Astrocyte of the spinal cord (primary cell): ENCODE data around the gene BCL2L13.

Experiments
- DNase-seq: peaks from one replicate; pipeline ENCODE4 v3.0.0; 2011; ENCODE audit warnings: low read depth, low spot score
- H3K4me3 ChIP-seq: 2 replicates; pipeline ENCODE4 v1.5.1; 2011; ENCODE audit warnings: low read depth, mild to moderate bottlenecking, low read length, moderate library complexity
- in situ Hi-C: cut with HindIII; loops from 2 replicates; pipeline ENCODE4 v1.10.0; 2017; ENCODE audit warnings: low sequenced_read_pairs
- TF ChIP-seq, protein P1 (sequence below): IDR thresholded peaks from 2 replicates; pipeline ENCODE4 v1.5.1; 2012; ENCODE audit warnings: low read depth, mild to moderate bottlenecking, low read length, inconsistent platforms

BCL2L13 gene

GRCh38 chr22:17772958-17773605 lies 134.5 kb downstream of the BCL2L13 start:
- DNase-seq, result peak; percentile 25
- H3K4me3 ChIP-seq, result peak overlapping the region; percentile 61
- TF ChIP-seq, protein P1, sequence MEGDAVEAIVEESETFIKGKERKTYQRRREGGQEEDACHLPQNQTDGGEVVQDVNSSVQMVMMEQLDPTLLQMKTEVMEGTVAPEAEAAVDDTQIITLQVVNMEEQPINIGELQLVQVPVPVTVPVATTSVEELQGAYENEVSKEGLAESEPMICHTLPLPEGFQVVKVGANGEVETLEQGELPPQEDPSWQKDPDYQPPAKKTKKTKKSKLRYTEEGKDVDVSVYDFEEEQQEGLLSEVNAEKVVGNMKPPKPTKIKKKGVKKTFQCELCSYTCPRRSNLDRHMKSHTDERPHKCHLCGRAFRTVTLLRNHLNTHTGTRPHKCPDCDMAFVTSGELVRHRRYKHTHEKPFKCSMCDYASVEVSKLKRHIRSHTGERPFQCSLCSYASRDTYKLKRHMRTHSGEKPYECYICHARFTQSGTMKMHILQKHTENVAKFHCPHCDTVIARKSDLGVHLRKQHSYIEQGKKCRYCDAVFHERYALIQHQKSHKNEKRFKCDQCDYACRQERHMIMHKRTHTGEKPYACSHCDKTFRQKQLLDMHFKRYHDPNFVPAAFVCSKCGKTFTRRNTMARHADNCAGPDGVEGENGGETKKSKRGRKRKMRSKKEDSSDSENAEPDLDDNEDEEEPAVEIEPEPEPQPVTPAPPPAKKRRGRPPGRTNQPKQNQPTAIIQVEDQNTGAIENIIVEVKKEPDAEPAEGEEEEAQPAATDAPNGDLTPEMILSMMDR, result no peak
- in situ Hi-C loops, result no loop called here

- TF ChIP-seq, protein P1, result no peak
- in situ Hi-C loops, result no loop called here
These were observed 135.1 kb downstream of the BCL2L13 start for GRCh38 chr22:17773606-17774205.

GRCh38 chr22:17774206-17774925 lies 135.8 kb downstream of the BCL2L13 start, which contains the start of gene BID:
Gene BID, minus strand, starts transcription at chr22:17774469. Its CDS starts 24,353 bp downstream, at chr22:17750116.
- TF ChIP-seq, protein P1, result no peak
- peak within 1 kb of the TSS; percentile 61 for H3K4me3 ChIP-seq
- in situ Hi-C loops, result no loop called here
- no peak for DNase-seq

More at GRCh38 chr22:17773606-17774205, 135.1 kb downstream of the BCL2L13 start:
- DNase-seq, result peak; percentile 30
- peak overlapping the region; percentile 61 for H3K4me3 ChIP-seq

DNA sequence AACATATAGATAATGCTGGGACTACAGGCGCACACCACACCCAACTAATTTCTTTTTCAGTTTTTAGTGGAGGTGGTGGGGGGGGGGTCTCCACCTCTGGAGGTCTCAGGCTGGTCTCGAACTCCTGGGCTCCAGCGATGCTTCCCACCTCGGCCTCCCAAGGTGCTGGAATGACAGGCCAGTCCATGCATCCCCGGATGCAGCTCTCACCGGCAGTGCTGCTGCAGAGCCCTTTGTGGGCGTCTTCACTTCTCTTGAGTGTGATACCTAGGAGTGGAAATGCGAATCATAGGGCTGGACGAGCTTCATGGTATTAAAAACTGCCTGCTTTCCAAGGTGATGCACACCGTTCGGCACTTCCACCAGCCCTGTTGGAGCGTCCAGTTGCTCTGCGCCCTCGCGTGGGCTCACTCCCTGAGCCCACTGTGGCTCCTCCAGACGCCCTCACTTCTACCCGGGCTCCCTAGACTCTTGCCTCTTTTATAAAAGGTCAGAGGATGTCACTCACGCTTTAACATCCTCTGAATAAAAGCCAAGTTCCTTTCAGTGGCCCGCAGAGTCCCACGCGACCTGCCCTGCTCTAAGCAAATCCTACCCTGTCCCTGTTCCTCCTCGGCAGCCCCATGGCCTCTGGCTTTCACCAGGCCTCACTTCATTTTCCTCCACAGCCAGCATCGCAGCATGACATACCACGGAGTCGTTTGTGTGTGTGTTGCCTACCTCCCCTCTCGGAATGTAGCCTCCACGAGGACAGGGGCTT lies 136.5 kb downstream of the BCL2L13 start:
- in situ Hi-C loops, result no loop called here
- no peak for DNase-seq
- TF ChIP-seq, protein P1, result no peak
- no peak overlapping the region for H3K4me3 ChIP-seq

DNA sequence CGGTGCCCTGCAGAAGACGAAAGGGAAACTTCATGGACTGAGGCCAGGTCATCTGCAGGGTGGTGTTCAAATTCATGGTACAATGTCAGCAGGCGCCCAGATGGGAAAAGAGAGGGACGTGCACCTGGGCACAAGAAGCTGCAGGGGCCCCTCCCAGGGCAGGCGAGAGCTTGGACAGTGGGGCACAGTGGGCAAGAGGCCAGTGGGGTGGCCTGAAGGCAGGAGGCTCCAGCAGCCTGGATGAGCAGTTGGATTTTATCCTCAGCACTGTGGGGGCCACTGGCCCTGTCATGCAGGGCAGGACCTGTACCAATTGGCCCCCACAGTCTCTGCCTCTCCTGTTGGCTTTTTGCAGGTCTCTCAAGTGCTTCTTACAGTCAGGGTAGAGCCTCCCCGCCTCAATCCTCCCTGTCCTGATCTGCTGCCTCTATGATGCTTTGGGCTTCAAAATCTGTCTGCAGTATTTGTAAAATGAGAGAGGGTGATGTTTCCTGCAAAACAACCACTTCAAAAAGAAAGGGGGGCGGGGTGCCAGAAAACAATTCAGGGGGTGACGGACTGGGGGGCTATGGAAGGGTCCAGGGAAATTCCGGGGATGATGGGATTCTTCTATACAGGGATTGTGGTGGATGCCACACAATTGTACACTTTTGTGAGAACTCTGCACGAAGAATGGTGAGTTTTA lies 137.4 kb downstream of the BCL2L13 start:
- no peak for DNase-seq
- H3K4me3 ChIP-seq, result no peak overlapping the region
- TF ChIP-seq, protein P1, result no peak
- in situ Hi-C loops, result no loop called here
